Measurements from ENCODE around the gene ZNF764. TPM values are rescaled to one million over a fixed set of nuclear protein-coding genes. Genes with fewer than 3 reads are reported as not detected.

ZNF764 gene
- total RNA-seq, 1 donor from 2014 or later, result 16.4 TPM

GRCh38 chr16:30509081-30509765 lies 49.0 kb downstream of the ZNF764 start:
- intact Hi-C loops (cut with micrococcal nuclease), result no loop called here

Other genes with a start within 250 kb of the ZNF764 start
- 70.8 and 75.8 TPM in 2 replicates for gene CD2BP2, start 203.1 kb downstream of the ZNF764 start, total RNA-seq
- gene TBC1D10B, start 187.9 kb downstream of the ZNF764 start, total RNA-seq, result 74.2 and 74.5 TPM in 2 replicates
- gene MYL11, start 183.6 kb downstream of the ZNF764 start, total RNA-seq, result not detected in 2 replicates
- 320 and 326 TPM in 2 replicates for gene SEPTIN1, start 175.8 kb downstream of the ZNF764 start, total RNA-seq
- gene ZNF48, start 163.0 kb downstream of the ZNF764 start, total RNA-seq, result 11.8 and 12.4 TPM in 2 replicates
- gene ZNF771, start 150.8 kb downstream of the ZNF764 start, total RNA-seq, result 4.6 TPM in 2 replicates
- 87.8 and 93.3 TPM in 2 replicates for gene DCTPP1, start 128.3 kb downstream of the ZNF764 start, total RNA-seq
- 73.9 and 78.5 TPM in 2 replicates for gene SEPHS2, start 112.5 kb downstream of the ZNF764 start, total RNA-seq
- 527 and 528 TPM in 2 replicates for gene ITGAL, start 85.6 kb downstream of the ZNF764 start, total RNA-seq
- gene ZNF768, start 31.8 kb downstream of the ZNF764 start, total RNA-seq, result 5.4 and 5.9 TPM in 2 replicates
- gene ZNF747, start 23.5 kb downstream of the ZNF764 start, total RNA-seq, result 12.1 and 12.7 TPM in 2 replicates
- 13.9 and 16.4 TPM in 2 replicates for gene ZNF688, start 13.3 kb upstream of the ZNF764 start, total RNA-seq
- 15.2 and 18.5 TPM in 2 replicates for gene ZNF785, start 27.3 kb upstream of the ZNF764 start, total RNA-seq
- 11.6 and 13.5 TPM in 2 replicates for gene ZNF689, start 52.0 kb upstream of the ZNF764 start, total RNA-seq
- gene PRR14, start 92.6 kb upstream of the ZNF764 start, total RNA-seq, result 71.0 and 71.4 TPM in 2 replicates
- gene FBRS, start 100.1 kb upstream of the ZNF764 start, total RNA-seq, result 77.3 and 81.1 TPM in 2 replicates
- 81.8 and 88.3 TPM in 2 replicates for gene SRCAP, start 140.8 kb upstream of the ZNF764 start, total RNA-seq
- gene PHKG2, start 190.1 kb upstream of the ZNF764 start, total RNA-seq, result 44.5 and 47.6 TPM in 2 replicates
- 2.3 and 4.4 TPM in 2 replicates for gene CFAP119, start 203.7 kb upstream of the ZNF764 start, total RNA-seq
- gene RNF40, start 203.9 kb upstream of the ZNF764 start, total RNA-seq, result 78.2 and 85.5 TPM in 2 replicates
- gene ZNF629, start 228.8 kb upstream of the ZNF764 start, total RNA-seq, result 0.25 and 0.43 TPM in 2 replicates